Mammary epithelial cell (primary cell): ENCODE results near the gene RALGPS2.

Experiments used
- CTCF ChIP-seq, 2 donors: IDR thresholded peaks in 1 of 2; conservative IDR thresholded peaks in 1 of 2; 2 replicates each; pipeline ENCODE4 v1.5.1; 2011 to 2012; ENCODE audit warnings: inconsistent platforms in 2 of 2, low read length in 2 of 2, mild to moderate bottlenecking in 2 of 2, control low read depth in 1 of 2, low read depth in 1 of 2; ENCODE audit not compliant: insufficient read depth in 1 of 2; ENCODE audit errors: extremely low read depth in 1 of 2
- EZH2 ChIP-seq: IDR thresholded peaks from 2 replicates; pipeline ENCODE4 v1.6.1; 2012; ENCODE audit warnings: low read length, inconsistent platforms, borderline replicate concordance

DNA sequence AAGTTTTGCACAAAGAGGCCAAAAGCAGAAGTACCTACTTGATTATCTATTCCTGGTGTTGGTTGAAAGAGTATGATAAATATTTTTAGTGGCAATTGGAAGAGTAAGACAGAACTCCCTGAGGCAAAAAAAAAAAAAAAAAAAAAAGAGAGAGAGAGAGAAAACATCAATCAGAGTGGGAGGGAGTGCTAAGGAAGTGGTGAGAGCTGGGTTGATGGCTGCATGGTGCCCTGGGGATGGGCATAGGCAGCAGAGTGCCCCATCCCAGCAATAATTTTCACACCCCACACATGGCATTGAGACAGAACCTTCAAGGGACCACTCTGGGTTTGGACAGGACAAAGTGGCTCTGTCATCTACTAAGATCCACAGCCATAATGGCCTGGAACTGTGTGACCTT is 241.3 kb downstream of the RALGPS2 start:
- TF ChIP-seq CTCF (conservative IDR thresholded peaks at IDR 0.05 in 1 of 2, IDR thresholded peaks at IDR 0.05 in 1 of 2; ENCODE audit: extremely low read depth in 1 of 2, insufficient read depth in 1 of 2, low read depth in 1 of 2, low read length in 2 of 2): no peak
- no peak for TF ChIP-seq EZH2
